Right atrium auricular region (tissue), 2 donors: ENCODE results near the gene DICER1. TPM values are rescaled to one million over a fixed set of nuclear protein-coding genes. Genes with fewer than 3 reads are reported as not detected.

Experiments
- DNase-seq: peaks from one replicate; pipeline ENCODE4 v3.0.0-alpha.2; 2019; ENCODE audit warnings: low spot score
- H3K27ac ChIP-seq, 2 donors: fragments of 200-600 bp; sonication (generic); 1 replicate in 1 of 2; 2 replicates in 1 of 2; pipeline ENCODE4 v1.5.1; 2016 to 2019
- H3K27me3 ChIP-seq, 2 donors: fragments of 200-600 bp; sonication (generic); one replicate each; pipeline versions ENCODE4 v1.5.1 to v1.6.0; 2017 to 2019
- H3K36me3 ChIP-seq: fragments of 200-600 bp; sonication (generic); one replicate; pipeline ENCODE4 v1.5.1; 2016
- H3K4me1 ChIP-seq, 2 donors: fragments of 200-600 bp; sonication (generic); one replicate each; pipeline versions ENCODE4 v1.5.1 to v1.6.0; 2017 to 2019
- H3K4me3 ChIP-seq, 2 donors: fragments of 200-600 bp; sonication (generic); 1 replicate in 1 of 2; 2 replicates in 1 of 2; pipeline ENCODE4 v1.5.1; 2017 to 2019; ENCODE audit warnings: mild to moderate bottlenecking in 1 of 2, moderate library complexity in 1 of 2
- H3K9me3 ChIP-seq, 2 donors: fragments of 200-600 bp; sonication (generic); one replicate each; pipeline ENCODE4 v1.5.1; 2019
- total RNA-seq, 2 donors: library from RNA; depleted of rRNA; stranded (reverse); fragments of >200 nt; gene quantifications; one replicate each; pipeline ENCODE4 v1.1.0, GENCODE V29; 2016
- TF ChIP-seq, protein P1 (sequence below), 2 donors: fragments of 200-600 bp; sonication (generic); IDR thresholded peaks; one replicate each; pipeline ENCODE4 v1.5.1; 2019; ENCODE audit warnings: antibody characterized with exemption in 2 of 2

The DICER1 gene
- total RNA-seq, 2 donors from 2014 or later = 15.9 to 23.0 TPM

DNA sequence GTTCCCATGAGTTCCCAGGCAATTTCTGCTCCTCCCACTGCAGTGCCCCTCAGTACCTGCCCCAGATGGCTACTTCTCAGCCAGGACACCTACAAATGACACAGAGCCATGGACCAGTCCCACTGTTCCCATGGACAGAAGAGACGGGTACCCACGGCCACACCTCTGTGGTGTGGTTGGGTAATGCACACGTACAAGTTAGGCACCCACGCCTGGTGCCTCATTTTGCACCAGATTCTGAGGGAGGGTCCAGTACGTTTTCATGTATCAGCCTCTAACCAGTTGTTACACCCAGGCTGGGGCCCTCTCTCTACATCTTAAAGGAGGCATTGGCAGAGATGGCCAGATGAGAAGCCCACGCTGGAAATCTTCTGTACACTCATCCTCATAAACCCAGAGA, 114.0 kb downstream of the DICER1 start:
- no peak overlapping the region for H3K27ac ChIP-seq
- no peaks in the 10 kb centered on the region for H3K9me3 ChIP-seq
- TF ChIP-seq, protein P1, sequence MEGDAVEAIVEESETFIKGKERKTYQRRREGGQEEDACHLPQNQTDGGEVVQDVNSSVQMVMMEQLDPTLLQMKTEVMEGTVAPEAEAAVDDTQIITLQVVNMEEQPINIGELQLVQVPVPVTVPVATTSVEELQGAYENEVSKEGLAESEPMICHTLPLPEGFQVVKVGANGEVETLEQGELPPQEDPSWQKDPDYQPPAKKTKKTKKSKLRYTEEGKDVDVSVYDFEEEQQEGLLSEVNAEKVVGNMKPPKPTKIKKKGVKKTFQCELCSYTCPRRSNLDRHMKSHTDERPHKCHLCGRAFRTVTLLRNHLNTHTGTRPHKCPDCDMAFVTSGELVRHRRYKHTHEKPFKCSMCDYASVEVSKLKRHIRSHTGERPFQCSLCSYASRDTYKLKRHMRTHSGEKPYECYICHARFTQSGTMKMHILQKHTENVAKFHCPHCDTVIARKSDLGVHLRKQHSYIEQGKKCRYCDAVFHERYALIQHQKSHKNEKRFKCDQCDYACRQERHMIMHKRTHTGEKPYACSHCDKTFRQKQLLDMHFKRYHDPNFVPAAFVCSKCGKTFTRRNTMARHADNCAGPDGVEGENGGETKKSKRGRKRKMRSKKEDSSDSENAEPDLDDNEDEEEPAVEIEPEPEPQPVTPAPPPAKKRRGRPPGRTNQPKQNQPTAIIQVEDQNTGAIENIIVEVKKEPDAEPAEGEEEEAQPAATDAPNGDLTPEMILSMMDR (IDR thresholded peaks at IDR 0.05) = no peak
- peak; percentile 16 for DNase-seq
- H3K4me1 ChIP-seq = no peaks in the 10 kb centered on the region
- no peaks in the 10 kb centered on the region for H3K27me3 ChIP-seq
- no peaks in the 10 kb centered on the region for H3K36me3 ChIP-seq
- no peak overlapping the region for H3K4me3 ChIP-seq

DNA sequence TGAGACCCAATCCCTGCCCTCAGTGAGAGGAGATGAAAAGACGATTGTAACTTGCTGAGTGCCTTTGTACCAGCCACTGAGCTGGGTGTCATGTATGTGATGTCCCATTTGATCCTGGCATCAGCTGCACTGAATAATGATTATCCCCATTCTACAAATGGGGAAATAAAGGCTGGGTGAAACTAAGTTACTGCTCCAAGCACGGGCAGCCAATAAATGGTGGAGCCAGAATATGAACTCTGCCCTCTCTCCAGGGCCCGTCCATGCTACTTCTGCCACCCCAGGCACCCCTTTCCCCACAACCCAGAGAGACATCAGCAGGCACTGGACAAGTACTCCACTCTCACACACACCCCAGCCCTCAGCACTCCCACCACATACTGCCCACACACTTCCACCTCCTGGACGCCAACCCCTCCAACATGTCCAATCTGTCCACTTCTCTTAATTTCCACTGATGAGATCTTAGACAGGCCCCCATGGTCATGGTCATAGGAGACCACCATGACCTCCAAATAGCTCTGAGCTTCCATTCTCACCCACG, 115.8 kb downstream of the DICER1 start:
- Histone ChIP-seq H3K27ac (no peak overlapping the region), H3K27me3 (no peaks in the 10 kb centered on the region), H3K36me3 (no peaks in the 10 kb centered on the region), H3K4me1 (no peaks in the 10 kb centered on the region), H3K9me3 (no peaks in the 10 kb centered on the region), H3K4me3 (no peak overlapping the region)
- TF ChIP-seq, protein P1 (IDR thresholded peaks at IDR 0.05) = no peak
- peak; percentile 13 for DNase-seq

DNA sequence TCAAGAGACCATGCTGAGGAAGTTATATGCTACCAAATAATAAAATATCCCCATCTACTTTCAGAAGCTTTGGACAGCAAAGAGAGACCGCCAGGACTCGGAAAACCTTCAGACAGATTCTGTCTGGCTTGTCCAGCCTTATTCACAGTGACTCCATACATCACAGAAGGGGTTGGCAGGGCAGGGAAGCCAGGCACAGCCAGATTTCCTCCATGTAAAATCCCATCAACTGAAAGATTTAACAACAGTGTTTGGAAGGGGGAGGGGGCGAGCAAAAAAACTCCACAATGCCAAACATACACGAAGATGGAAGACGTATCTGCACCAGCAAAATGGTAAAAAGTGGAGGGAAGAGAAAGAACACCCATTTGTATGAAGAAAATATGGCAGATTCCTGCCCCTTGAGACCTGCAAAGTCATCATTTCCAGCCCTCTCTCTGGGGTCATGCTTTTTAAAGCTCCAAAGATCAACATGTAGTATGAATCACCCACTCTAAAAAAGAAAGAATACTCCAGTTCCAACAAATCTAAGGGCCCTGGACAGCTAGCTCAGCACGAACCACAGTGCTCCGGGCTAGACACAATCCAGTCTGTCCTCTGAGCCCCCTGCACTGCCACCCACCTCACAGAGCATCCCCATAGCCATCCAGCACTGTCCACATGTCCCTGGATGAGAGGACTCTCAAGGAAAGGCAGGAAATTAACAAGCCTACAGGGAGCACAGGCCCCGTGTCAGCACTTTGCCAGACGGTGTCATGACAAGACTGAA, 116.4 kb downstream of the DICER1 start:
- Histone ChIP-seq H3K27me3 (no peaks in the 10 kb centered on the region), H3K9me3 (no peaks in the 10 kb centered on the region), H3K4me1 (no peaks in the 10 kb centered on the region), H3K36me3 (no peaks in the 10 kb centered on the region), H3K4me3 (no peak overlapping the region), H3K27ac (no peak overlapping the region)
- DNase-seq = peak; percentile 49
- TF ChIP-seq, protein P1 (IDR thresholded peaks at IDR 0.05) = no peak

DNA sequence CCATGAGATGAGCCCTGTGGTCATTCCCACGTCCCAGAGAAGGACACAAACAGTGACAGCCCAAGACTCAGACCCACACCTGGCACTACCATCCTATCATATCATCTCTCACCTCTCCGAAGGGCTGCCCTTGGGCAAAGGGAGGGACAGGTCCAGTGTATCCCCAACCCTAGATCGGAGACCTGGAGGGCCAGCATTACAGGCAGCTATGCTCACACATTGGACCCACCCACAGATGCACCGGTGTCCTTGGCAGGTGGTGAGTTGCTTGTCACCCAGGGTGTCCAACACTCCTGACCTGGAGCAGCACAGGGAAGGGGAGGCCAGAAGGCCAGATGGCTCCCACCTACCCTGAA, 117.4 kb downstream of the DICER1 start:
- Histone ChIP-seq H3K27ac (no peak overlapping the region), H3K9me3 (no peaks in the 10 kb centered on the region), H3K4me1 (no peaks in the 10 kb centered on the region), H3K4me3 (no peak overlapping the region), H3K36me3 (no peaks in the 10 kb centered on the region), H3K27me3 (no peaks in the 10 kb centered on the region)
- DNase-seq = peak; percentile 49
- TF ChIP-seq, protein P1 (IDR thresholded peaks at IDR 0.05) = no peak

DNA sequence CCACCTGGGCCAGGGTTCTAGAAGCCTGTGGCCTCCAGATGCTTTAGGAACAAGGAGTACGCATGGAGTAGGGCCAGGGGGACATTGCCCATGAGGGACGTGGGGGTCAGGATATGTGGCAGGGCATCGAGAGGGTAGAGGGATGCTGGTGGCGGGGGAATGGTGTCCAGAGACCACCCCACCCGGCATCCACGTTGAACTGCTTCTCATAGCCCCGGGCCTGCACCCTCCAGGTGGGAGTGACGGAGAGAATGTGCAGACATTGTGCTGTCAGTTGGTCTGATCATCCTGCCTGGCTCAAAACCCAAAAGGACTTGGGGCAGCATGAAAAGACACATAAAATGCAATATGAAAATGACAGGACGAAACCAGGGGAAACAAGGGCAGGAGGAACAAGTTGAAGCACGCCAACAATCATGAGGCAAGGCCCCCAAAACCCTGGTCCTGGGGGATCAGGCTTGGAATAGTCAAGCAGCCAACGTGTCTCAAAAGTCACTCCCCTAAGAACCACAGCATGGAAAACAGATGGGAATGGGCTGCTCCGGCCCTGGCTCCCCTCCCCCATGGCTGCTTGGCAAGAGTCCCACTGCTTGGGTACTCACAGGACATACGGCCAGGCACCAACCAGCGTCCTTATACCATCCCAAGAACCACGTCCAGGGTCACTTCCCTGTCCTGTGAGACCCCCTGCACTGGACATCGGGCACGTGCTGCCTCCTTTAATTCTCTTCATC, 117.9 kb downstream of the DICER1 start:
- Histone ChIP-seq H3K36me3 (no peaks in the 10 kb centered on the region), H3K27ac (no peak overlapping the region), H3K27me3 (no peaks in the 10 kb centered on the region), H3K4me3 (no peak overlapping the region), H3K4me1 (no peaks in the 10 kb centered on the region), H3K9me3 (no peaks in the 10 kb centered on the region)
- peak; percentile 28 for DNase-seq
- TF ChIP-seq, protein P1 (IDR thresholded peaks at IDR 0.05) = no peak
